Osteoblast (primary cell): ENCODE results near the gene CTNNA2. TPM values are rescaled to one million over a fixed set of nuclear protein-coding genes. Genes with fewer than 3 reads are reported as not detected.

Experiments
- DNase-seq: peaks from one replicate; pipeline ENCODE4 v3.0.0; 2011; ENCODE audit warnings: low spot score, mixed read lengths; ENCODE audit not compliant: insufficient read length; ENCODE audit errors: missing footprints
- H2AFZ ChIP-seq: 2 replicates; pipeline ENCODE4 v1.6.0; 2011; ENCODE audit warnings: mild to moderate bottlenecking, low read length
- H3K27ac ChIP-seq: 2 replicates; pipeline ENCODE4 v1.5.1; 2011; ENCODE audit warnings: mild to moderate bottlenecking, low read depth, low read length, moderate library complexity
- H3K27me3 ChIP-seq: 2 replicates; pipeline ENCODE4 v1.6.0; 2012; ENCODE audit warnings: mild to moderate bottlenecking, control low read depth, inconsistent platforms, low read length, moderate library complexity; ENCODE audit not compliant: insufficient read depth
- H3K36me3 ChIP-seq: 2 replicates; pipeline ENCODE4 v1.5.1; 2011; ENCODE audit warnings: mild to moderate bottlenecking, low read length, control low read depth, moderate library complexity; ENCODE audit not compliant: insufficient read depth
- H3K4me1 ChIP-seq: 2 replicates; pipeline ENCODE4 v1.5.1; 2011; ENCODE audit warnings: mild to moderate bottlenecking, low read length, control low read depth, moderate library complexity; ENCODE audit not compliant: insufficient read depth
- H3K4me2 ChIP-seq: 2 replicates; pipeline ENCODE4 v1.6.0; 2011; ENCODE audit warnings: mild to moderate bottlenecking, low read length; ENCODE audit not compliant: insufficient read depth
- H3K4me3 ChIP-seq: fragments of 200-600 bp; sonication (generic); 3 replicates; pipeline ENCODE4 v1.5.1; 2012; ENCODE audit warnings: mild to moderate bottlenecking, low read length, inconsistent platforms; ENCODE audit not compliant: insufficient read depth
- H3K79me2 ChIP-seq: 2 replicates; pipeline ENCODE4 v1.6.0; 2012; ENCODE audit warnings: mild to moderate bottlenecking, low read length, control low read depth, inconsistent platforms; ENCODE audit not compliant: insufficient read depth
- H3K9me3 ChIP-seq: 2 replicates; pipeline ENCODE4 v1.5.1; 2011; ENCODE audit warnings: low read depth, low read length, control low read depth
- H4K20me1 ChIP-seq: 2 replicates; pipeline ENCODE4 v1.6.0; 2012; ENCODE audit warnings: mild to moderate bottlenecking, low read length, control low read depth; ENCODE audit not compliant: insufficient read depth
- CTCF ChIP-seq: IDR thresholded peaks from 2 replicates; pipeline ENCODE4 v1.5.1; 2011; ENCODE audit warnings: mild to moderate bottlenecking, low read depth, low read length, moderate library complexity; ENCODE audit errors: extremely low read depth
- total RNA-seq: library from RNA; depleted of rRNA; stranded (reverse); fragments of >200 nt; gene quantifications from 2 replicates; pipeline ENCODE4 v1.2.3, GENCODE V29; 2012

The CTNNA2 gene
- total RNA-seq, 1 donor = not detected

- Histone ChIP-seq H3K9me3 (no peaks in the 10 kb centered on the region), H3K4me2 (no peak overlapping the region), H3K4me3 (no peak overlapping the region), H4K20me1 (no peaks in the 10 kb centered on the region), H3K4me1 (no peaks in the 10 kb centered on the region), H3K27ac (no peak overlapping the region), H3K36me3 (no peaks in the 10 kb centered on the region), H3K27me3 (no peaks in the 10 kb centered on the region), H3K79me2 (no peaks in the 10 kb centered on the region), H2AFZ (no peak overlapping the region)
- DNase-seq = no peak
- TF ChIP-seq CTCF = no peak
These were observed 798.5 kb downstream of the CTNNA2 start for GRCh38 chr2:80311304-80311703.

- Histone ChIP-seq H2AFZ (no peak overlapping the region), H3K27ac (no peak overlapping the region), H4K20me1 (no peaks in the 10 kb centered on the region), H3K4me1 (no peaks in the 10 kb centered on the region), H3K27me3 (no peaks in the 10 kb centered on the region), H3K4me3 (no peak overlapping the region), H3K9me3 (no peaks in the 10 kb centered on the region), H3K4me2 (no peak overlapping the region), H3K79me2 (no peaks in the 10 kb centered on the region), H3K36me3 (no peaks in the 10 kb centered on the region)
- DNase-seq = no peak
- no peak for TF ChIP-seq CTCF
These were observed 799.5 kb downstream of the CTNNA2 start for GRCh38 chr2:80312282-80312839.

- Histone ChIP-seq H3K4me2 (no peak overlapping the region), H3K4me1 (no peaks in the 10 kb centered on the region), H3K4me3 (no peak overlapping the region), H3K36me3 (no peaks in the 10 kb centered on the region), H3K9me3 (no peaks in the 10 kb centered on the region), H2AFZ (no peak overlapping the region), H3K79me2 (no peaks in the 10 kb centered on the region), H4K20me1 (no peaks in the 10 kb centered on the region), H3K27ac (no peak overlapping the region), H3K27me3 (no peaks in the 10 kb centered on the region)
- TF ChIP-seq CTCF = no peak
- DNase-seq = no peak
These were observed 809.6 kb downstream of the CTNNA2 start for GRCh38 chr2:80322311-80322920.

GRCh38 chr2:80322958-80323357 lies 810.1 kb downstream of the CTNNA2 start:
- no peak overlapping the region for H3K4me3 ChIP-seq
- DNase-seq = no peak
- H3K27ac ChIP-seq = no peak overlapping the region
- H3K4me2 ChIP-seq = no peak overlapping the region
- no peak overlapping the region for H2AFZ ChIP-seq
- no peaks in the 10 kb centered on the region for H3K36me3 ChIP-seq
- H3K9me3 ChIP-seq = no peaks in the 10 kb centered on the region
- no peak for TF ChIP-seq CTCF
- no peaks in the 10 kb centered on the region for H3K27me3 ChIP-seq
- H3K4me1 ChIP-seq = no peaks in the 10 kb centered on the region
- H4K20me1 ChIP-seq = no peaks in the 10 kb centered on the region
- no peaks in the 10 kb centered on the region for H3K79me2 ChIP-seq
